BJ (cell line): ENCODE data around the gene ERC1. TPM values are rescaled to one million over a fixed set of nuclear protein-coding genes. Genes with fewer than 3 reads are reported as not detected.

ENCODE experiments used
- CTCF ChIA-PET: fragments of 350-600 bp; formaldehyde crosslinking; extraction: SDS; loops from one replicate; lab custom pipeline; 2021; ENCODE audit warnings: antibody characterized with exemption, inconsistent platforms; lab: Yijun Ruan, JAX
- POLR2A ChIA-PET: fragments of 300-600 bp; sonication (Branson Sonifier 250); formaldehyde crosslinking; extraction: SDS; loops from one replicate; lab custom pipeline; 2021; ENCODE audit warnings: antibody characterized with exemption; lab: Charles Lee
- DNase-seq: peaks from one replicate; pipeline ENCODE4 v3.0.0-alpha.2; 2011; ENCODE audit warnings: low read depth
- H3K27me3 ChIP-seq: 2 replicates; pipeline ENCODE4 v1.6.0; 2011; ENCODE audit warnings: low read length; ENCODE audit not compliant: control insufficient read depth, insufficient read depth
- H3K36me3 ChIP-seq: 2 replicates; pipeline ENCODE4 v1.5.1; 2011; ENCODE audit warnings: low read length; ENCODE audit not compliant: control insufficient read depth, insufficient read depth
- H3K4me3 ChIP-seq: 2 replicates; pipeline ENCODE4 v1.5.1; 2011; ENCODE audit warnings: low read depth, mild to moderate bottlenecking, control low read depth, low read length
- CTCF ChIP-seq: IDR thresholded peaks from 2 replicates; pipeline ENCODE4 v1.5.1; 2011; ENCODE audit warnings: low read depth, mild to moderate bottlenecking, control low read depth, inconsistent platforms, low read length, moderate library complexity; ENCODE audit not compliant: insufficient read depth
- polyA plus RNA-seq: library from polyadenylated mRNA; depleted of rRNA; stranded (reverse); fragments of >200 nt; gene quantifications from 2 replicates; pipeline ENCODE4 v1.2.3, GENCODE V29; 2011

The ERC1 gene
- polyA plus RNA-seq, 1 experiment, result 14.5 TPM

- no peak for DNase-seq
- no peak for TF ChIP-seq CTCF
- H3K4me3 ChIP-seq, result no peak overlapping the region
- ChIA-PET POLR2A (no interaction called here), CTCF (no interaction called here)
- no peaks in the 10 kb centered on the region for H3K36me3 ChIP-seq
- no peaks in the 10 kb centered on the region for H3K27me3 ChIP-seq
Observed at GRCh38 chr12:969821-970220, 21.2 kb upstream of the ERC1 start.

- TF ChIP-seq CTCF, result no peak
- DNase-seq, result no peak
- ChIA-PET POLR2A (no interaction called here), CTCF (no interaction called here)
- Histone ChIP-seq H3K27me3 (no peaks in the 10 kb centered on the region), H3K36me3 (no peaks in the 10 kb centered on the region), H3K4me3 (no peak overlapping the region)
Observed at GRCh38 chr12:971991-972390, 19.0 kb upstream of the ERC1 start.

GRCh38 chr12:974271-974862 is 16.7 kb upstream of the ERC1 start:
- Histone ChIP-seq H3K36me3 (no peaks in the 10 kb centered on the region), H3K4me3 (no peak overlapping the region), H3K27me3 (no peaks in the 10 kb centered on the region)
- no peak for DNase-seq
- no peak for TF ChIP-seq CTCF
- CTCF ChIA-PET, result no interaction called here
- POLR2A ChIA-PET, result no interaction called here

GRCh38 chr12:976644-977043 is 14.4 kb upstream of the ERC1 start:
- POLR2A ChIA-PET, result interaction anchor here (0.6 kb wide), 1 partner anchor 154 kb away, joined by 12 read pairs; no protein-coding TSS in a partner anchor
- no peaks in the 10 kb centered on the region for H3K27me3 ChIP-seq

GRCh38 chr12:977156-977555 is 13.9 kb upstream of the ERC1 start:
- ChIA-PET POLR2A (no interaction called here), CTCF (interaction anchor here (1.5 kb wide), 1 partner anchor 26 kb away, joined by 4 read pairs; no protein-coding TSS in a partner anchor)
- Histone ChIP-seq H3K36me3 (no peaks in the 10 kb centered on the region), H3K4me3 (no peak overlapping the region), H3K27me3 (no peaks in the 10 kb centered on the region)
- DNase-seq, result no peak
- TF ChIP-seq CTCF, result no peak

More at GRCh38 chr12:976644-977043, 14.4 kb upstream of the ERC1 start:
- H3K36me3 ChIP-seq, result no peaks in the 10 kb centered on the region
- CTCF ChIA-PET, result interaction anchor here (0.6 to 1.5 kb wide), 2 partner anchors 25 to 257 kb away, joined by 3 to 4 read pairs; no protein-coding TSS in a partner anchor
- no peak overlapping the region for H3K4me3 ChIP-seq
- DNase-seq, result no peak
- no peak for TF ChIP-seq CTCF
